Activated T-cell treated with anti-CD3 and anti-CD28 coated beads, Interleukin-2, amount 50 U/mL, for 24 hours (primary cell): Measurements from ENCODE around the gene SPINDOC.
"Not testable (repeated sequence)": the region's sequence is repeated elsewhere in the genome, so short reads cannot be mapped to it uniquely, and the experiment has no call there.

Experiments
- DNase-seq: peaks from one replicate; pipeline ENCODE4 v3.0.0-alpha.2; 2020
- H3K27ac Mint-ChIP-seq: 2 replicates; pipeline ENCODE4 v1.8.0; 2020; ENCODE audit warnings: mild to moderate bottlenecking, mixed read lengths
- H3K27me3 Mint-ChIP-seq: 2 replicates; pipeline ENCODE4 v1.8.0; 2020; ENCODE audit warnings: mixed read lengths
- H3K36me3 Mint-ChIP-seq: 2 replicates; pipeline ENCODE4 v1.8.0; 2020; ENCODE audit warnings: low read depth, mixed read lengths
- H3K4me1 Mint-ChIP-seq: 2 replicates; pipeline ENCODE4 v1.8.0; 2020; ENCODE audit warnings: low read depth, mixed read lengths
- H3K4me3 Mint-ChIP-seq: 2 replicates; pipeline ENCODE4 v1.8.0; 2020; ENCODE audit warnings: mild to moderate bottlenecking, moderate library complexity, mixed read lengths
- H3K9me3 Mint-ChIP-seq: 2 replicates; pipeline ENCODE4 v1.8.0; 2020; ENCODE audit warnings: mixed read lengths

SPINDOC gene

DNA sequence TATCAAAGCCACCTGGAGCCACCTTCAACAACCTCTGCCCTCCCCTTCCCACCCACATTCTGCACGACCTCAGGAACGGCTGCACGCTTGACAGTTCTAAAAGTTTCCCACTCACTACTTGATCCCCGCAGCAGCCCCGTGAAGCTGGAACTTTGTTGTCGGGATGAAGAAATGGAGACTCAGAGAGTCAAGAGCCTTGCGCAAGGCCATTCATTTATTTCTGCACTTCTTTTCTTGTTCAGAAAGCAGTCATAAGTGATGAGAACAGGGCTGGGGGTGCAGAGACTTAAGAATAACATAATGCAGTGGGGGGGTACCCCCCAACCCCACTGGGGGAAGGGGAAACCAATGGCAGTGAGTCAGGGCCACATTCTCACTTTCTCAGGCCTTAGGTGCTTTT is 42.5 kb upstream of the SPINDOC start:
- peaks cover 8% of the 10 kb centered on the region for H3K4me1 Mint-ChIP-seq
- DNase-seq = no peak
- peaks cover 4% of the 10 kb centered on the region for H3K36me3 Mint-ChIP-seq
- H3K9me3 Mint-ChIP-seq = no peaks in the 10 kb centered on the region
- no peak overlapping the region for H3K27ac Mint-ChIP-seq
- peaks cover 24% of the 10 kb centered on the region for H3K27me3 Mint-ChIP-seq
- no peak overlapping the region for H3K4me3 Mint-ChIP-seq

- H3K4me1 Mint-ChIP-seq, DNase-seq, H3K4me3 Mint-ChIP-seq, H3K27ac Mint-ChIP-seq, H3K9me3 Mint-ChIP-seq, H3K36me3 Mint-ChIP-seq: not testable (repeated sequence)
- peaks cover 24% of the 10 kb centered on the region for H3K27me3 Mint-ChIP-seq
Observed at GRCh38 chr11:63771741-63772318, 41.4 kb upstream of the SPINDOC start.

GRCh38 chr11:63775191-63775590 is 38.1 kb upstream of the SPINDOC start:
- DNase-seq = no peak
- Mint-ChIP-seq H3K27ac (no peak overlapping the region), H3K9me3 (no peaks in the 10 kb centered on the region), H3K36me3 (no peaks in the 10 kb centered on the region), H3K27me3 (peaks cover 19% of the 10 kb centered on the region), H3K4me1 (no peaks in the 10 kb centered on the region), H3K4me3 (no peak overlapping the region)

DNA sequence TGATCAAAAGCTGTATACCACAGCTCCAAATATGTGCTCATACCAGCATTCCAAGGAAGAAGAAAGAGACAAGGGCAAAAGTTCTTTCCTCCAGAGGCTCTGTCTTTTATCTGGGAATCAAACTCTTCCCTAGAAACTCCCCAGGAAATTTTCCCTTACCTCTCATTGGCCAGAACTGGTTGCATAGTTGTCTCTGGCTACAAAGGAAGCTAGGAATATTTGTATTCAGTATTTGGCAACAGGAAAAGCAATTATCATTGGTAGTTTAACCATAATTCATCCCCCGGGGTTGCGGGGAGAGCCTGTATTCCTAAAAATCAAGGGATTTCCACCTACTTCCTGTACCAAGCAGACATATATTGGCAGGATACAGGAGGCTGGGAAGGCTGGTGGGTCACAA is 34.2 kb upstream of the SPINDOC start:
- Mint-ChIP-seq H3K27ac (no peak overlapping the region), H3K4me3 (no peak overlapping the region), H3K9me3 (no peaks in the 10 kb centered on the region), H3K4me1 (no peaks in the 10 kb centered on the region), H3K36me3 (no peaks in the 10 kb centered on the region), H3K27me3 (peaks cover 3% of the 10 kb centered on the region)
- DNase-seq = no peak

GRCh38 chr11:63782749-63783148 is 30.5 kb upstream of the SPINDOC start:
- DNase-seq = no peak
- no peak overlapping the region for H3K27ac Mint-ChIP-seq
- peaks cover 7% of the 10 kb centered on the region for H3K4me1 Mint-ChIP-seq
- no peaks in the 10 kb centered on the region for H3K9me3 Mint-ChIP-seq
- no peak overlapping the region for H3K4me3 Mint-ChIP-seq
- peaks cover 3% of the 10 kb centered on the region for H3K27me3 Mint-ChIP-seq
- H3K36me3 Mint-ChIP-seq = no peaks in the 10 kb centered on the region

DNA sequence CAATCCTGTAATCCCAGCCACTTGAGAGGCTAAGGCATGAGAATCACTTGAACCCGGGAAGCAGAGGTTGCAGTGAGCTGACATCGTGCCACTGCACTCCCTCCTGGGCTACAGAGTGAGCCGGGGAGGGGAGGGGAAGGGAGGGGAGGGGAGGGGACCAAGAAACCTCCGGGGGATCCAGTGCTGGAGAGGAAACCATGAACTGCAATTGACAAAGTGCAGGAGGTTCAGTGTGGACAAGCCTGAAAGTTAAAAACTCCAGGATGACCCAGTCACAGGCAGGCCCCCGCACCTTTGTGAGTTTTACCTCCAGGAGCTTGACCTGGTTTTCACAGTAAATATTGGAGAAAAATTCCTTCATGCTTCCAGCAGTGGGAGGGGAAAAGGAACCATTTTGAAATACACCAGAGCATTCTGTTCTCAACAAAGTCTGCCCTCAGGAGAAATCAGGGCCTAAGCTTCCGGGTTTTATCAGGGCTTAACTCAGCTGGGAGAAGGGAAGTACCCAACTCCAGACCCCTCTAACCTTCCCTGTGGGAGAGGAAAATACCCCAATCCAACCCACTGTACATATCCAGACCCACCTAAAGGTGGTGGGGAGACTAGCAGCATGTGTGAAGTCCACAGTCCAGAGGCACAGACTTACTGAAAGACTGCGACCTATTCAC is 29.2 kb upstream of the SPINDOC start:
- no peak overlapping the region for H3K27ac Mint-ChIP-seq
- no peak for DNase-seq
- H3K4me3 Mint-ChIP-seq = no peak overlapping the region
- H3K36me3 Mint-ChIP-seq = no peaks in the 10 kb centered on the region
- peaks cover 3% of the 10 kb centered on the region for H3K27me3 Mint-ChIP-seq
- no peaks in the 10 kb centered on the region for H3K9me3 Mint-ChIP-seq
- H3K4me1 Mint-ChIP-seq = peaks cover 7% of the 10 kb centered on the region

DNA sequence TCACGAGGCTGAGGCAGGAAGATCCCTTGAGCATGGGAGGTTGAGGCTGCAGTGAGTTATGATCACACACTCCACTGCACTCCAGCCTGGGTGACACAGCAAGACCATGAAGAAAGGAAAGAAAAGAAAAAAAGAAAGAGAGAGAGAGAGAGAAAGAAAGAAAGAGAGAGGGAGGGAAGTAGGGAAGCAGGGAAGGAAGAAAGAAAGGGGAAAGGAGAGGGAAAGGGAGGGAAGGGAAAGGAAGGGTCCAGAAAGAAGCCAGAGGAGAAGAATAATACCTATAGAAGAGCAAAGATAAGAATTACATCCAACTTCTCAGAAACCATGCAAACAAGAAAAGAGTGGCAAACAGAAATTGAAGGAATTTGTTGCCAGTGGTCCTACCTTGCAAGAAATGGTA is 27.4 kb upstream of the SPINDOC start:
- DNase-seq = no peak
- peaks cover 7% of the 10 kb centered on the region for H3K4me1 Mint-ChIP-seq
- H3K36me3 Mint-ChIP-seq = no peaks in the 10 kb centered on the region
- H3K9me3 Mint-ChIP-seq = no peaks in the 10 kb centered on the region
- no peak overlapping the region for H3K4me3 Mint-ChIP-seq
- H3K27ac Mint-ChIP-seq = no peak overlapping the region
- peaks cover 3% of the 10 kb centered on the region for H3K27me3 Mint-ChIP-seq

GRCh38 chr11:63791495-63792167 is 21.6 kb upstream of the SPINDOC start:
- Mint-ChIP-seq H3K4me3 (no peak overlapping the region), H3K27ac (no peak overlapping the region), H3K9me3 (peaks cover 10% of the 10 kb centered on the region), H3K36me3 (peaks cover 3% of the 10 kb centered on the region), H3K27me3 (peaks cover 5% of the 10 kb centered on the region), H3K4me1 (no peaks in the 10 kb centered on the region)
- no peak for DNase-seq

GRCh38 chr11:63793161-63793560 is 20.1 kb upstream of the SPINDOC start:
- Mint-ChIP-seq H3K4me1 (no peaks in the 10 kb centered on the region), H3K27me3 (peaks cover 9% of the 10 kb centered on the region), H3K4me3 (no peak overlapping the region), H3K9me3 (peaks cover 10% of the 10 kb centered on the region), H3K27ac (no peak overlapping the region), H3K36me3 (peaks cover 3% of the 10 kb centered on the region)
- DNase-seq = no peak

DNA sequence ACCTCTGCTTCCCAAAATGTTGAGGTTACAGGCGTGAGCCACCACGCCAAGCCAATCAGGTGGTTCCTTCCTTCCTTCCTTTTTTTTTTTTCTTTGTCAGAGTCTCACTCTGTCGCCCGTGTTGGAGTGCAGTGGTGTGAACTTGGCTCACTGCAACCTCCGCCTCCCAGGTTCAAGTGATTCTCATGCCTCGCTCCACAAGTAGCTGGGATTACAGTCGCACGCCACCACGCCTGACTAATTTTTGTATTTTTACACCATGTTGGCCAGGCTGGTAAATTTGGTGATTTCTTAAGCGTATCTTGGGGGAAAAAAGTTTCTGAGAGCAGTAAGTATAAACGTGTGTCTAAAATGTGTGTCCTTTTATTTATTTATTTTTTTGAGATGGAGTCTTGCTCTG is 18.2 kb upstream of the SPINDOC start:
- peaks cover 9% of the 10 kb centered on the region for H3K27me3 Mint-ChIP-seq
- no peaks in the 10 kb centered on the region for H3K4me1 Mint-ChIP-seq
- H3K36me3 Mint-ChIP-seq = peaks cover 3% of the 10 kb centered on the region
- no peak for DNase-seq
- H3K9me3 Mint-ChIP-seq = peaks cover 10% of the 10 kb centered on the region
- H3K4me3 Mint-ChIP-seq = no peak overlapping the region
- H3K27ac Mint-ChIP-seq = no peak overlapping the region

GRCh38 chr11:63800921-63801320 is 12.3 kb upstream of the SPINDOC start:
- peaks cover 9% of the 10 kb centered on the region for H3K27me3 Mint-ChIP-seq
- no peak overlapping the region for H3K27ac Mint-ChIP-seq
- no peaks in the 10 kb centered on the region for H3K4me1 Mint-ChIP-seq
- H3K4me3 Mint-ChIP-seq = no peak overlapping the region
- H3K36me3 Mint-ChIP-seq = no peaks in the 10 kb centered on the region
- H3K9me3 Mint-ChIP-seq = no peaks in the 10 kb centered on the region
- no peak for DNase-seq

DNA sequence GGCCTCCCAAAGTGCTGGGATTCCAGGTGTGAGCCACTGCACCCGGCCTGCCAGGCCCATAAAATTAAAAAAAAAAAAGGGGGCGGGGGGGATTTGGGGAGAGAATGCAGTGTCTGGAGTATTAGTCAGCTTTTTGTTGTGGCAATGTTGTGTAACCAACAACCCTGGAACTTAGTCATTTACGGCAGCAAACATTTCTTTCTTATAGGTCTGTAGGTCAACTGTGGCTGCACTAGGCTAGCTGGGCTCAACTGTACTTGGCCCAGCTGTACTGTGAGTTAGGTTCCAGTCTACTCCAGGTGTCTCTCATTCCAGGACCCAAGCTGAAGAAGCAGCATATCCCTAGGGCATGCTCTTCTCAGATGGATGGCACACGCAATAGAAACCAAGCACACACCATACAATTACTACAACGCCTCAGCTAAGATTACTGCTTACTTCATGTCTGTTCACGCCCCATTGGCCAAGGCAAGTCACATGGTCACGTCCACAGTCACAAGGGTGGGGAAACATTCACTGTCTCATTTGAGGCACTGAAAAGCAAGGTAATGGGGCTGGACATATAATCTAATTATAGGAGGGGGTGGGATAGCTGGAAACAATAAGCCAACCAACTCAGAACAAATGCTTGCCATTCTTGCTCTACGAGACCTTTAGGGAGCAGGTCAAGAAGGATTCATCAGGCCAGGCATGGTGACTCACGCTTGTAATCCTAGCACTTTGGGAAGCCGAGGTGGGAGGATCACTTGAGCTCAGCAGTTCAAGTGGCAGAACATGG is 10.4 kb upstream of the SPINDOC start:
- H3K4me1 Mint-ChIP-seq = no peaks in the 10 kb centered on the region
- H3K27ac Mint-ChIP-seq = no peak overlapping the region
- DNase-seq = no peak
- no peaks in the 10 kb centered on the region for H3K9me3 Mint-ChIP-seq
- no peaks in the 10 kb centered on the region for H3K27me3 Mint-ChIP-seq
- H3K4me3 Mint-ChIP-seq = no peak overlapping the region
- H3K36me3 Mint-ChIP-seq = no peaks in the 10 kb centered on the region

- no peaks in the 10 kb centered on the region for H3K4me1 Mint-ChIP-seq
- no peak overlapping the region for H3K4me3 Mint-ChIP-seq
- no peaks in the 10 kb centered on the region for H3K36me3 Mint-ChIP-seq
- H3K27me3 Mint-ChIP-seq = no peaks in the 10 kb centered on the region
- H3K9me3 Mint-ChIP-seq = no peaks in the 10 kb centered on the region
- H3K27ac Mint-ChIP-seq = no peak overlapping the region
- no peak for DNase-seq
Observed at GRCh38 chr11:63804259-63804658, 9.0 kb upstream of the SPINDOC start.

GRCh38 chr11:63805844-63806415 is 7.3 kb upstream of the SPINDOC start:
- Mint-ChIP-seq H3K27me3 (no peaks in the 10 kb centered on the region), H3K4me1 (no peaks in the 10 kb centered on the region), H3K9me3 (no peaks in the 10 kb centered on the region), H3K27ac (no peak overlapping the region), H3K36me3 (no peaks in the 10 kb centered on the region), H3K4me3 (no peak overlapping the region)
- DNase-seq = no peak
